ENCODE data around the gene BEGAIN. TPM values are rescaled to one million over a fixed set of nuclear protein-coding genes. Genes with fewer than 3 reads are reported as not detected.

BEGAIN gene
- total and polyA plus RNA-seq, 2 donors (not counting 3 experiments of a cell fraction or from before 2014, with no cell fraction given): 0.49 TPM; not detected in 1

GRCh38 chr14:100562751-100563150 lies 24.5 kb downstream of the BEGAIN start:
- peaks cover 2% of the 10 kb centered on the region for H3K4me1 ChIP-seq (ENCODE audit: control insufficient read depth, extremely low read depth, insufficient read depth, low read length)
- dilution Hi-C loops (cut with MboI; ENCODE audit: extremely low pct_ligation_motif_present, low sequenced_read_pairs): no loop called here

More at GRCh38 chr14:100562751-100563150, 24.5 kb downstream of the BEGAIN start:
- H3K27me3 ChIP-seq (ENCODE audit: control insufficient read depth in 2 of 2, insufficient read depth in 2 of 2, low read length in 2 of 2): peaks cover 6 to 9% of the 10 kb centered on the region in 2 experiments
- no peak overlapping the region for H3K4me3 ChIP-seq (replicated peaks in 1 of 3; ENCODE audit: insufficient read depth in 1 of 3, low read depth in 1 of 3, low read length in 3 of 3)
- POLR2A ChIA-PET: no interaction called here
- no peak for FAIRE-seq
- no peak overlapping the region for H2AFZ ChIP-seq (ENCODE audit: low read depth, low read length)
- no peak overlapping the region for H3K9ac ChIP-seq (replicated peaks; ENCODE audit: extremely low read depth, insufficient read depth, low read length)
- TF ChIP-seq FOS (IDR thresholded peaks at IDR 0.05; ENCODE audit: borderline replicate concordance, insufficient read depth, low read length): no peak
- no peak for TF ChIP-seq POLR2A (IDR thresholded peaks at IDR 0.05; ENCODE audit: low read depth, low read length)
- TF ChIP-seq MYC (IDR thresholded peaks at IDR 0.05; ENCODE audit: low read depth, low read length): no peak
- no peak for TF ChIP-seq MAX (IDR thresholded peaks at IDR 0.05; ENCODE audit: insufficient read depth, insufficient read length)
- TF ChIP-seq JUN (IDR thresholded peaks at IDR 0.05; ENCODE audit: borderline replicate concordance, insufficient read depth, insufficient read length, low read depth): no peak
- TF ChIP-seq GATA2 (IDR thresholded peaks at IDR 0.05; ENCODE audit: insufficient read depth, insufficient read length, low read depth, low read length): no peak
- TF ChIP-seq POLR2AphosphoS5 (IDR thresholded peaks at IDR 0.05; ENCODE audit: insufficient read depth, low read depth, low read length): no peak
- no peak for TF ChIP-seq EZH2 (IDR thresholded peaks at IDR 0.05; ENCODE audit: borderline replicate concordance, low read depth, low read length, severe bottlenecking)
- no peak for TF ChIP-seq CTCF (IDR thresholded peaks at IDR 0.05; ENCODE audit: extremely low read depth in 1 of 2, insufficient read depth in 1 of 2, low read depth in 1 of 2, low read length in 2 of 2)
- BruUV-seq (replicated peaks): no TSS peak
- no peaks in the 10 kb centered on the region for H3K79me2 ChIP-seq (ENCODE audit: control insufficient read depth, insufficient read depth, low read length)
- H3K9me1 ChIP-seq (replicated peaks; ENCODE audit: control insufficient read depth, extremely low read depth, insufficient read depth, low read length): no peaks in the 10 kb centered on the region
- intact Hi-C loops (cut with micrococcal nuclease): no loop called here
- no peaks in the 10 kb centered on the region for H3K9me3 ChIP-seq (replicated peaks; ENCODE audit: control insufficient read depth, insufficient read depth, low read length)
- no peak for DNase-seq (ENCODE audit: low read depth, low spot score)
- H3K36me3 ChIP-seq (ENCODE audit: control insufficient read depth in 2 of 2, extremely low read depth in 1 of 2, insufficient read depth in 2 of 2, low read length in 2 of 2): no peaks in the 10 kb centered on the region
- no peaks in the 10 kb centered on the region for H4K20me1 ChIP-seq (replicated peaks; ENCODE audit: control insufficient read depth, extremely low read depth, insufficient read depth, low read length)
- CTCF ChIA-PET: no interaction called here
- H3K27ac ChIP-seq (ENCODE audit: insufficient read depth, low read depth, low read length): no peak overlapping the region
- no peak overlapping the region for H3K4me2 ChIP-seq (ENCODE audit: insufficient read depth, low read length)
